ENCODE data around the gene MITF.

GRCh38 chr3:69913422-69913821 lies 174.2 kb downstream of the MITF start:
- TF ChIP-seq CTCF (optimal IDR thresholded peaks at IDR 0.05 in 1 of 3, IDR thresholded peaks at IDR 0.05 in 1 of 3, conservative IDR thresholded peaks at IDR 0.05 in 1 of 3; ENCODE audit: extremely low read depth in 1 of 3, insufficient read depth in 2 of 3, low read length in 3 of 3) (no peak), EZH2 (IDR thresholded peaks at IDR 0.05; ENCODE audit: low read length) (no peak)

Measured in keratinocyte (primary cell).